GM12875 (cell line): ENCODE results near the gene MTARC2.
"Not testable (repeated sequence)": the region's sequence is repeated elsewhere in the genome, so short reads cannot be mapped to it uniquely, and the experiment has no call there.

Experiments used
- H3K4me3 ChIP-seq: one replicate; pipeline ENCODE4 v1.5.1; 2011; ENCODE audit warnings: low read depth, low read length, control low read depth
- CTCF ChIP-seq: IDR thresholded peaks from 2 replicates; pipeline ENCODE4 v1.5.1; 2011; ENCODE audit warnings: low read depth, mild to moderate bottlenecking, control low read depth, inconsistent platforms, low read length, moderate library complexity, borderline replicate concordance; ENCODE audit not compliant: insufficient read depth

Gene MTARC2

GRCh38 chr1:220732621-220733020 lies 15.5 kb upstream of the MTARC2 start:
- no peak for TF ChIP-seq CTCF
- H3K4me3 ChIP-seq, result no peak overlapping the region

- H3K4me3 ChIP-seq, result no peak overlapping the region
- TF ChIP-seq CTCF, result peak; percentile 76
These were observed 15.0 kb upstream of the MTARC2 start for GRCh38 chr1:220733086-220733601.

DNA sequence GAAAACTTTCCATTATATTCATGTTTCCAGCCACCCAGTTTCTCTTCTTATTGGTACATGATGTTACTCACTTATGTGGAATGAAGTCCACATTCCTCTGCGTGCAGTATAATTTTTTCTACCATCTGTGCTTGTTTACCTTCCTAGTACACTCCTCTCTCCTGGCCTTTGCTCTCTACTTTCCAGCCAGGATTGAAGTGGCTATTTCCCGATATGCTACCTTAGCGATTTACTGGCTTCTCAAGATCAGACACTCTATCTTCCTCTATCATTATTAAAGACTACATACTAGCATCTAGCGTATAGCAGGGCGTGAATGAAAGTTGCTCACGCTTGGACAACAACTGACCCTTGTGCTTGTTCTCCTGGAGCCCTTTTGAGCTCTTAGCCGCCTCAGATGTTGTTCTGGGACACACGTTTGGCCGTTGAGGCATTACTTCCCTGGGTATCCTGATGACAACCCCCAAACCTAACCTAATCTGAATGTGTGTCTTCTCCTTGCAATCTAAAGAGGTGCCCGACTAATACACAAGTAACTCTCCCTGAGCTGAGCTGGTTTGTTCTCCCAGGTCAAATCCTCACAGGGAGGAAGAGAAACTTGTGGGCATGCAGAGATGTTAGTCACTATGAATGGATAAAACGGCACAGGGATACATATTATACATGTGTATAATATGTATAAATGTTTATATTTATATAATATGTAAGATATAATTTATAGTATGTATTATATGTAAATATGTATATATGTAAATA lies 13.4 kb upstream of the MTARC2 start:
- H3K4me3 ChIP-seq, result no peak overlapping the region
- TF ChIP-seq CTCF, result no peak

GRCh38 chr1:220736283-220736682 lies 11.8 kb upstream of the MTARC2 start:
- not testable (repeated sequence) for H3K4me3 ChIP-seq

- no peak overlapping the region for H3K4me3 ChIP-seq
- no peak for TF ChIP-seq CTCF
These were observed 6.8 kb upstream of the MTARC2 start for GRCh38 chr1:220741349-220741748.

DNA sequence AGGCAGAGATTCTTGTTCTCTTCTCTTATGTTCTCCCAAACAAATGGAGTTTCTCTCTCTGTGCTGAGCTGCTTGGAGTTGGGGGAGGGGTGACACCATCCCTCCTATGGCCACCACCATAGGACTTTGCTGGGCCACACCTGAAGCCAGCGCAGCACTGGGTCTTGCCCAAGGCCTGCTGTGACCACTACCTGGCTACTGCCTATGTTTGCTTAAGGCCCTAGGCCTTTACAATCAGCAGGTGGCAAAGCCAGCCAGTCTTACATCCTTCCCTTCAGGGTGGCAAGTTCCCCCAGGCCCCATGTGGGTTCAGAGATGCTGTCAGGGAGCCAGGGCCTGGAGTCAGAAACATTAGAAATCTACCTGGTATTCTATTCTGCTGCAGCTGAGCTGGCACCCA lies 6.3 kb upstream of the MTARC2 start:
- H3K4me3 ChIP-seq, result no peak overlapping the region
- no peak for TF ChIP-seq CTCF

DNA sequence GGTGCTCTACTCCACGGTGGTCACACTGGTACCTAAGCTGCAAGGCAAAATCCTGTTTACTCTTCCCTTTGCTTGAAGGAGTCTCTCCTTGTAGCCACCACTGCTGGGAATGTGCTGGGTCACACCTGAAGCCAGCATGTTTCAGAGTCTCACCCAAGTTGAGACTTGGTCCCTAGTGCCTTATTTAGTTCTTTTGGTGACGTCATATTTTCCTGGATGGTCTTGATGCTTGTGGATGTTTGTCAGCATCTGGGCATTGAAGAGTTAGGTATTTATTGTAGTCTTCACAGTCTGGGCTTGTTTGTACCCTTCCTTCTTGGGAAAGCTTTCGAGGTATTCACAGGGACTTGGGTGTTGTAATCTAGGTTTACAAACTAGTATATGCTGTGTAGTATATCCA lies 5.6 kb upstream of the MTARC2 start:
- no peak for TF ChIP-seq CTCF
- H3K4me3 ChIP-seq, result no peak overlapping the region
